NCI-H748 (cell line): ENCODE data around the gene EEIG2.

Experiments
- DNase-seq: peaks from one replicate; lab custom pipeline; 2025; ENCODE audit not compliant: unreplicated experiment; lab: John Stamatoyannopoulos, UW

Gene EEIG2

GRCh38 chr1:108575375-108575774 is 15.5 kb downstream of the EEIG2 start:
- DNase-seq: no peak

GRCh38 chr1:108583757-108584427 is 24.0 kb downstream of the EEIG2 start:
- DNase-seq: no peak

- no peak for DNase-seq
These were observed 24.5 kb downstream of the EEIG2 start for GRCh38 chr1:108584428-108584856.

- peak; percentile 15 for DNase-seq
These were observed 25.4 kb downstream of the EEIG2 start for GRCh38 chr1:108585313-108585712.

GRCh38 chr1:108590441-108590840 is 30.5 kb downstream of the EEIG2 start:
- DNase-seq: no peak

- DNase-seq: no peak
These were observed 31.1 kb downstream of the EEIG2 start for GRCh38 chr1:108590957-108591356.

- no peak for DNase-seq
These were observed 31.6 kb downstream of the EEIG2 start for GRCh38 chr1:108591466-108591865.

- no peak for DNase-seq
These were observed 32.3 kb downstream of the EEIG2 start for GRCh38 chr1:108592030-108592759.

- no peak for DNase-seq
These were observed 33.5 kb downstream of the EEIG2 start for GRCh38 chr1:108593448-108593847.

GRCh38 chr1:108595507-108595906 is 35.6 kb downstream of the EEIG2 start:
- no peak for DNase-seq

- DNase-seq: no peak
These were observed 37.1 kb downstream of the EEIG2 start for GRCh38 chr1:108597041-108597440.

GRCh38 chr1:108598340-108598739 is 38.4 kb downstream of the EEIG2 start:
- DNase-seq: peak; percentile 20

- no peak for DNase-seq
These were observed 40.6 kb downstream of the EEIG2 start for GRCh38 chr1:108600504-108600903.

GRCh38 chr1:108601708-108602410 is 42.0 kb downstream of the EEIG2 start:
- DNase-seq: no peak

GRCh38 chr1:108605633-108606032 is 45.7 kb downstream of the EEIG2 start:
- no peak for DNase-seq

GRCh38 chr1:108606478-108606877 is 46.6 kb downstream of the EEIG2 start:
- no peak for DNase-seq

GRCh38 chr1:108609483-108610049 is 49.7 kb downstream of the EEIG2 start:
- peak; percentile 91 for DNase-seq
